ENCODE results near the gene ACER2.
"Not testable (repeated sequence)": the region's sequence is repeated elsewhere in the genome, so short reads cannot be mapped to it uniquely, and the experiment has no call there.

DNA sequence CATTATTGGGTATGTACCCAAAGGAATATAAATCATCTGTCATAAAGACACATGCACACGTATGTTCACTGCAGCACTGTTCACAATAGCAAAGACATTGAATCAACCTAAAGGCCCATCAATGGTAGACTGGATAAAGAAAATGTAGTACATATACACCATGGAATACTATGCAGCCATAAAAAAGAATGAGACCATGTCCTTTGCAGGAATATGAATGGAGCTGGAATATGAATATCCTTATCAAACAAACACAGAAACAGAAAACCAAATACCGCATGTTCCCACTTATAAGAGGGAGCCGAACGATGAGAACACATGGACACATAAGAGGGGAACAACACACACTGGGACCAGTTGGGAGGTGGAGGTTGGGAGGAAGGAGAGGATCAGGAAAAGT, 19.3 kb upstream of the ACER2 start:
- TF ChIP-seq AR (CRISPR knock-in tag; IDR thresholded peaks at IDR 0.05); ESRRA (CRISPR knock-in tag; IDR thresholded peaks at IDR 0.05; ENCODE audit: borderline replicate concordance); JUN (CRISPR knock-in tag; IDR thresholded peaks at IDR 0.05); ETV6 (CRISPR knock-in tag; IDR thresholded peaks at IDR 0.05); NFYB (CRISPR knock-in tag; conservative IDR thresholded peaks at IDR 0.05; ENCODE audit: low read depth); ELF4 (CRISPR knock-in tag; IDR thresholded peaks at IDR 0.05; ENCODE audit: low read depth); FOXJ3 (CRISPR knock-in tag; IDR thresholded peaks at IDR 0.05; ENCODE audit: borderline replicate concordance); ATF6 (CRISPR knock-in tag; IDR thresholded peaks at IDR 0.05); CBFB (CRISPR knock-in tag; IDR thresholded peaks at IDR 0.05; ENCODE audit: low read depth); ZBTB21 (CRISPR knock-in tag; IDR thresholded peaks at IDR 0.05; ENCODE audit: borderline replicate concordance): not testable (repeated sequence)
- TF ChIP-seq, protein P1, sequence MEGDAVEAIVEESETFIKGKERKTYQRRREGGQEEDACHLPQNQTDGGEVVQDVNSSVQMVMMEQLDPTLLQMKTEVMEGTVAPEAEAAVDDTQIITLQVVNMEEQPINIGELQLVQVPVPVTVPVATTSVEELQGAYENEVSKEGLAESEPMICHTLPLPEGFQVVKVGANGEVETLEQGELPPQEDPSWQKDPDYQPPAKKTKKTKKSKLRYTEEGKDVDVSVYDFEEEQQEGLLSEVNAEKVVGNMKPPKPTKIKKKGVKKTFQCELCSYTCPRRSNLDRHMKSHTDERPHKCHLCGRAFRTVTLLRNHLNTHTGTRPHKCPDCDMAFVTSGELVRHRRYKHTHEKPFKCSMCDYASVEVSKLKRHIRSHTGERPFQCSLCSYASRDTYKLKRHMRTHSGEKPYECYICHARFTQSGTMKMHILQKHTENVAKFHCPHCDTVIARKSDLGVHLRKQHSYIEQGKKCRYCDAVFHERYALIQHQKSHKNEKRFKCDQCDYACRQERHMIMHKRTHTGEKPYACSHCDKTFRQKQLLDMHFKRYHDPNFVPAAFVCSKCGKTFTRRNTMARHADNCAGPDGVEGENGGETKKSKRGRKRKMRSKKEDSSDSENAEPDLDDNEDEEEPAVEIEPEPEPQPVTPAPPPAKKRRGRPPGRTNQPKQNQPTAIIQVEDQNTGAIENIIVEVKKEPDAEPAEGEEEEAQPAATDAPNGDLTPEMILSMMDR (IDR thresholded peaks at IDR 0.05): not testable (repeated sequence)
- TF ChIP-seq, protein P2, sequence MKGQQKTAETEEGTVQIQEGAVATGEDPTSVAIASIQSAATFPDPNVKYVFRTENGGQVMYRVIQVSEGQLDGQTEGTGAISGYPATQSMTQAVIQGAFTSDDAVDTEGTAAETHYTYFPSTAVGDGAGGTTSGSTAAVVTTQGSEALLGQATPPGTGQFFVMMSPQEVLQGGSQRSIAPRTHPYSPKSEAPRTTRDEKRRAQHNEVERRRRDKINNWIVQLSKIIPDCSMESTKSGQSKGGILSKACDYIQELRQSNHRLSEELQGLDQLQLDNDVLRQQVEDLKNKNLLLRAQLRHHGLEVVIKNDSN (CRISPR knock-in tag; IDR thresholded peaks at IDR 0.05): not testable (repeated sequence)
- TF ChIP-seq, protein P3, sequence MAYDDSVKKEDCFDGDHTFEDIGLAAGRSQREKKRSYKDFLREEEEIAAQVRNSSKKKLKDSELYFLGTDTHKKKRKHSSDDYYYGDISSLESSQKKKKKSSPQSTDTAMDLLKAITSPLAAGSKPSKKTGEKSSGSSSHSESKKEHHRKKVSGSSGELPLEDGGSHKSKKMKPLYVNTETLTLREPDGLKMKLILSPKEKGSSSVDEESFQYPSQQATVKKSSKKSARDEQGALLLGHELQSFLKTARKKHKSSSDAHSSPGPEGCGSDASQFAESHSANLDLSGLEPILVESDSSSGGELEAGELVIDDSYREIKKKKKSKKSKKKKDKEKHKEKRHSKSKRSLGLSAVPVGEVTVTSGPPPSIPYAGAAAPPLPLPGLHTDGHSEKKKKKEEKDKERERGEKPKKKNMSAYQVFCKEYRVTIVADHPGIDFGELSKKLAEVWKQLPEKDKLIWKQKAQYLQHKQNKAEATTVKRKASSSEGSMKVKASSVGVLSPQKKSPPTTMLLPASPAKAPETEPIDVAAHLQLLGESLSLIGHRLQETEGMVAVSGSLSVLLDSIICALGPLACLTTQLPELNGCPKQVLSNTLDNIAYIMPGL (CRISPR knock-in tag; IDR thresholded peaks at IDR 0.05): not testable (repeated sequence)
